Hepatocyte (in vitro differentiated cells): ENCODE measurements around the gene ABHD4.

Experiments used
- CTCF ChIP-seq: fragments of 200-600 bp; sonication (generic); IDR thresholded peaks from 2 replicates; pipeline ENCODE4 v1.5.1; 2016; ENCODE audit warnings: antibody characterized with exemption, mild to moderate bottlenecking; ENCODE audit not compliant: poor library complexity
- EZH2 ChIP-seq: fragments of 200-600 bp; sonication (generic); IDR thresholded peaks from 2 replicates; pipeline ENCODE4 v1.6.1; 2016; ENCODE audit warnings: antibody characterized with exemption, mild to moderate bottlenecking, borderline replicate concordance
- EZH2phosphoT487 ChIP-seq: fragments of 200-600 bp; sonication (generic); IDR thresholded peaks from one replicate; pipeline ENCODE4 v1.6.1; 2018; ENCODE audit warnings: antibody characterized with exemption, mild to moderate bottlenecking, low read depth, moderate library complexity; ENCODE audit not compliant: unreplicated experiment, severe bottlenecking

GRCh38 chr14:22552827-22553076, 45.3 kb upstream of the ABHD4 start:
- TF ChIP-seq CTCF, result no peak
- TF ChIP-seq EZH2phosphoT487, result no peak
- TF ChIP-seq EZH2, result no peak
